ENCODE data around the gene RAB3GAP1.

DNA sequence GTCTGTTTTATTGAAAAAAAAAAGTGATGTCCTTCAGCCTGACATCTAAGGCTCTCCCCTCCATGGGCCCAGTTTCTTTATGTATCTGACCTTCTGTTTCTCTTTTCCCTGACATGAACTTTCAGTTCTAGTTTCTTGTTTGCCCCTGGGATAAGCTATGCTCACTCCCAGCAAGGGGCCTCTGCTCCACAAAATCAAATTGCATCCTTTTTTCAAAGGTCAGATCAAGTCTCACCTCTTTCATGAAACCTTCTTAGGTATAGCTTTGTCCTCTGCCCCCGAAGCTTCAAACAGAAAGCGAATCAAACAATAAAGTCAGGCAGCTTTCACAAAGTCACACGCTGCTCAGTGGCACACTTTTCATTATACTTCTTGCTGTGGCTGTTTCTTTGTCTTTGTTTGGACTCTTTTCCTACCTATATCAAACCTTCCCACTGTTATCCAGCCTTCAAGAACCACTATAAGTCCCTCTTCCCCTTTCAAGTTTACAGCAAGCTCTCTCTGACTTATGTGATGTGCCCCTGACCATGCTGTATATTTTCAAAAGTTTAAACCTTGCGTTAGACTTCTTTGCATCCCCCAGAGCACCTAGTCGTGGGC, 28.1 kb upstream of the RAB3GAP1 start:
- TF ChIP-seq, protein P1, sequence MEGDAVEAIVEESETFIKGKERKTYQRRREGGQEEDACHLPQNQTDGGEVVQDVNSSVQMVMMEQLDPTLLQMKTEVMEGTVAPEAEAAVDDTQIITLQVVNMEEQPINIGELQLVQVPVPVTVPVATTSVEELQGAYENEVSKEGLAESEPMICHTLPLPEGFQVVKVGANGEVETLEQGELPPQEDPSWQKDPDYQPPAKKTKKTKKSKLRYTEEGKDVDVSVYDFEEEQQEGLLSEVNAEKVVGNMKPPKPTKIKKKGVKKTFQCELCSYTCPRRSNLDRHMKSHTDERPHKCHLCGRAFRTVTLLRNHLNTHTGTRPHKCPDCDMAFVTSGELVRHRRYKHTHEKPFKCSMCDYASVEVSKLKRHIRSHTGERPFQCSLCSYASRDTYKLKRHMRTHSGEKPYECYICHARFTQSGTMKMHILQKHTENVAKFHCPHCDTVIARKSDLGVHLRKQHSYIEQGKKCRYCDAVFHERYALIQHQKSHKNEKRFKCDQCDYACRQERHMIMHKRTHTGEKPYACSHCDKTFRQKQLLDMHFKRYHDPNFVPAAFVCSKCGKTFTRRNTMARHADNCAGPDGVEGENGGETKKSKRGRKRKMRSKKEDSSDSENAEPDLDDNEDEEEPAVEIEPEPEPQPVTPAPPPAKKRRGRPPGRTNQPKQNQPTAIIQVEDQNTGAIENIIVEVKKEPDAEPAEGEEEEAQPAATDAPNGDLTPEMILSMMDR (IDR thresholded peaks at IDR 0.05; ENCODE audit: low read length): no peak
- TF ChIP-seq EZH2 (IDR thresholded peaks at IDR 0.05; ENCODE audit: borderline replicate concordance, low read length): no peak

Data from OCI-LY1 (cell line).